ENCODE measurements around the gene FARP2. TPM values are rescaled to one million over a fixed set of nuclear protein-coding genes. Genes with fewer than 3 reads are reported as not detected.
"Not testable (repeated sequence)": the region's sequence is repeated elsewhere in the genome, so short reads cannot be mapped to it uniquely, and the experiment has no call there.

Gene FARP2
- total RNA-seq, 1 experiment from 2014 or later, result 37.2 TPM

DNA sequence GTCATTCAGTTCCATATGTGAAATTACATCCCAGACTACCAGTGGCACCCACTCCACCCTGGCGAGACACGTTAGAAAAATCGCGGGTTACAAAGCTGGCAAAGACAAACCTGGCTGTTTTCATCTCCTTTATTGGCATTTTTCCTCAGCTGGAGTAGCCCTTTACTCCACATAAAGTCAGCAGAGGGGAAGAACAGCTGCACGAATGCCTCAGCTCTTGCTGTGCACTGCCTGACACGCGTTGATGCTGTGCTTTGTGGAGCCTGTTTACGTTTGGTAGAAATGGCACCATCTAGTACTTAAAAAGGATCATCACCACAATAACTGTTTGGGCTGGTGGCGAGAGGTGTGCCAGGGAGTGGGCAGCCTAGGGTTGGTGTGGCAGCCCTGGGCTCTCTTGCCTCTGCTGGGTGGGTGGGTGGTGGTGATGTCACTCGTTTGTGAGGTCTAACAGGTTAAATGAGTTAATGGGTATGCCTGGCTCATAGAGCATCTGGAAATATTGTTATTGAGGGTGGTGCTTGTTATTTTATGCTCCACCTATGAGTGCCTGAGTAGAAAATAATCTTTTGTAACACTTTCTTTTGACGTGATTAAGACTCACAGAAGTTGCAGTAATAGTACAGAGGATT is 16.4 kb downstream of the FARP2 start:
- Histone ChIP-seq H3K9me3 (no peaks in the 10 kb centered on the region), H3K27me3 (replicated peaks; ENCODE audit: control insufficient read depth, insufficient read depth, low read length) (no peaks in the 10 kb centered on the region), H3K4me3 (ENCODE audit: low read depth, low read length) (no peak overlapping the region), H3K4me1 (peaks cover 37% of the 10 kb centered on the region), H3K36me3 (ENCODE audit: control insufficient read depth, insufficient read depth, low read length) (no peaks in the 10 kb centered on the region; the same call in 1 of the 2 replicates)
- intact Hi-C loops (cut with micrococcal nuclease; ENCODE audit: unreplicated experiment), result no loop called here
- Mint-ChIP-seq H3K4me1 (ENCODE audit: low read depth, unreplicated experiment) (peaks cover 19% of the 10 kb centered on the region), H3K27ac (ENCODE audit: unreplicated experiment) (peak overlapping the region; percentile 26), H3K9me3 (ENCODE audit: unreplicated experiment) (no peaks in the 10 kb centered on the region), H3K27me3 (ENCODE audit: insufficient read depth, unreplicated experiment) (no peaks in the 10 kb centered on the region), H3K4me3 (ENCODE audit: unreplicated experiment) (no peak overlapping the region), H3K36me3 (ENCODE audit: insufficient read depth, unreplicated experiment) (peaks cover 14% of the 10 kb centered on the region)
- no TSS peak for BruUV-seq (replicated peaks)
- CTCF ChIA-PET, result no interaction called here
- POLR2A ChIA-PET, result interaction anchor here (0.6 kb wide), 1 partner anchor 307 kb away, joined by 7 read pairs; no protein-coding TSS in a partner anchor
- TF ChIP-seq, protein P1, sequence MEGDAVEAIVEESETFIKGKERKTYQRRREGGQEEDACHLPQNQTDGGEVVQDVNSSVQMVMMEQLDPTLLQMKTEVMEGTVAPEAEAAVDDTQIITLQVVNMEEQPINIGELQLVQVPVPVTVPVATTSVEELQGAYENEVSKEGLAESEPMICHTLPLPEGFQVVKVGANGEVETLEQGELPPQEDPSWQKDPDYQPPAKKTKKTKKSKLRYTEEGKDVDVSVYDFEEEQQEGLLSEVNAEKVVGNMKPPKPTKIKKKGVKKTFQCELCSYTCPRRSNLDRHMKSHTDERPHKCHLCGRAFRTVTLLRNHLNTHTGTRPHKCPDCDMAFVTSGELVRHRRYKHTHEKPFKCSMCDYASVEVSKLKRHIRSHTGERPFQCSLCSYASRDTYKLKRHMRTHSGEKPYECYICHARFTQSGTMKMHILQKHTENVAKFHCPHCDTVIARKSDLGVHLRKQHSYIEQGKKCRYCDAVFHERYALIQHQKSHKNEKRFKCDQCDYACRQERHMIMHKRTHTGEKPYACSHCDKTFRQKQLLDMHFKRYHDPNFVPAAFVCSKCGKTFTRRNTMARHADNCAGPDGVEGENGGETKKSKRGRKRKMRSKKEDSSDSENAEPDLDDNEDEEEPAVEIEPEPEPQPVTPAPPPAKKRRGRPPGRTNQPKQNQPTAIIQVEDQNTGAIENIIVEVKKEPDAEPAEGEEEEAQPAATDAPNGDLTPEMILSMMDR (IDR thresholded peaks at IDR 0.05; ENCODE audit: insufficient read depth in 1 of 2, low read depth in 1 of 2, low read length in 1 of 2, severe bottlenecking in 1 of 2, unreplicated experiment in 1 of 2), result no peak
- DNase-seq, result no peak

DNA sequence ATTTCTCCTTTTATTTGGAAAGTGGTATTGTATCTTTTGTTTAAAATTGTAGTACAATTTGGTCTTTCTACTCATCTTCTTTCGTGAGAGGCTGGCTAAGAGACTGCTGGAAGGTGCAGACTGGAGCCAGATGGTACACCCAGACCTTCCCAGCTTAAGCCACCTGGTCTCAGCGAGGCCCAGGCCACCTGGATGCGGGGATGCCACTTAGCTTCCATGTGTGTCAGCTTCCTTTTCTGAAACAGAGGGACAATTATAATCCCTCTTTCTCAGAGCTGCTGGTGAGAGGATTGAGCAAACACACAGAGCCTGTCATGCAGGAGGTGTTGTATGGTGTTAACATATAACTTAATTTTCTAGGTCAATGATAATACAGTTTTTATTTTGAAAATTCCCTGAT is 17.4 kb downstream of the FARP2 start:
- no peak for DNase-seq
- H3K36me3 ChIP-seq (ENCODE audit: control insufficient read depth, insufficient read depth, low read length), result no peaks in the 10 kb centered on the region; the same call in 1 of the 2 replicates
- peak overlapping the region; percentile 26 for H3K27ac Mint-ChIP-seq (ENCODE audit: unreplicated experiment)
- ChIA-PET POLR2A (no interaction called here), CTCF (no interaction called here)
- H3K9me3 Mint-ChIP-seq (ENCODE audit: unreplicated experiment), result no peaks in the 10 kb centered on the region
- BruUV-seq (replicated peaks), result no TSS peak
- no peaks in the 10 kb centered on the region for H3K27me3 ChIP-seq (replicated peaks; ENCODE audit: control insufficient read depth, insufficient read depth, low read length)
- H3K36me3 Mint-ChIP-seq (ENCODE audit: insufficient read depth, unreplicated experiment), result peaks cover 14% of the 10 kb centered on the region
- H3K4me1 ChIP-seq, result peaks cover 37% of the 10 kb centered on the region
- H3K4me3 ChIP-seq (ENCODE audit: low read depth, low read length), result no peak overlapping the region
- intact Hi-C loops (cut with micrococcal nuclease; ENCODE audit: unreplicated experiment), result no loop called here
- no peaks in the 10 kb centered on the region for H3K27me3 Mint-ChIP-seq (ENCODE audit: insufficient read depth, unreplicated experiment)
- H3K4me1 Mint-ChIP-seq (ENCODE audit: low read depth, unreplicated experiment), result peaks cover 19% of the 10 kb centered on the region
- TF ChIP-seq, protein P1 (IDR thresholded peaks at IDR 0.05; ENCODE audit: insufficient read depth in 1 of 2, low read depth in 1 of 2, low read length in 1 of 2, severe bottlenecking in 1 of 2, unreplicated experiment in 1 of 2), result no peak
- H3K4me3 Mint-ChIP-seq (ENCODE audit: unreplicated experiment), result no peak overlapping the region
- no peaks in the 10 kb centered on the region for H3K9me3 ChIP-seq

DNA sequence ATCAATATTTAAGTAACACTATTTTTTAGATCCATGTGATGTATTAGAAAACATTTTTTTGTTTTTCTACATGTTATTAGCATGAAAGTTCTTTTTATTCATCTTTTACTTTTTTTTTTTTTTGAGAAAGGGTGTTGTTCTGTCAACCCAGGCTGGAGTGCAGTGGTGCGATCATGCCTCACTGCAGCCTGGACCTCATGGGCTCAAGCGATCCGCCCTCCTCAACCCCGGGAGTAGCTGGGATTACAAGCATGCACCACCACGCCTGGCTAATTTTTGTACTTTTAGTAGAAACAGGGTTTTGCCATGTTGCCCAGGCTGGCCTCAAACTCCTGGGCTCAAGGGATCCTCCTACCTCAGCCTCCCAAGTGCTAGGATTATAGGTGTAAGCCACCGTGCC is 17.8 kb downstream of the FARP2 start:
- H3K27ac Mint-ChIP-seq (ENCODE audit: unreplicated experiment), result peak overlapping the region; percentile 90
- DNase-seq; H3K4me3 Mint-ChIP-seq (ENCODE audit: unreplicated experiment); H3K4me3 ChIP-seq (ENCODE audit: low read depth, low read length); H3K9me3 Mint-ChIP-seq (ENCODE audit: unreplicated experiment); H3K36me3 ChIP-seq (ENCODE audit: control insufficient read depth, insufficient read depth, low read length); H3K9me3 ChIP-seq; H3K27me3 Mint-ChIP-seq (ENCODE audit: insufficient read depth, unreplicated experiment); BruUV-seq (replicated peaks); POLR2A ChIA-PET; H3K27me3 ChIP-seq (replicated peaks; ENCODE audit: control insufficient read depth, insufficient read depth, low read length): not testable (repeated sequence)
- peaks cover 37% of the 10 kb centered on the region for H3K4me1 ChIP-seq
- peaks cover 16% of the 10 kb centered on the region for H3K4me1 Mint-ChIP-seq (ENCODE audit: low read depth, unreplicated experiment)
- CTCF ChIA-PET, result interaction anchor here (1.1 kb wide), 1 partner anchor 18 kb away, joined by 5 read pairs; no protein-coding TSS in a partner anchor
- intact Hi-C loops (cut with micrococcal nuclease; ENCODE audit: unreplicated experiment), result loop anchor here (1.0 to 2.0 kb wide), 2 partner anchors 19 kb away; no protein-coding TSS in a partner anchor
- peaks cover 14% of the 10 kb centered on the region for H3K36me3 Mint-ChIP-seq (ENCODE audit: insufficient read depth, unreplicated experiment)

Measured in Caco-2 (cell line).